ENCODE results near the gene MSL3. TPM values are rescaled to one million over a fixed set of nuclear protein-coding genes. Genes with fewer than 3 reads are reported as not detected.

MSL3 gene
- polyA plus RNA-seq, 1 donor from 2014 or later, result 37.2 TPM

DNA sequence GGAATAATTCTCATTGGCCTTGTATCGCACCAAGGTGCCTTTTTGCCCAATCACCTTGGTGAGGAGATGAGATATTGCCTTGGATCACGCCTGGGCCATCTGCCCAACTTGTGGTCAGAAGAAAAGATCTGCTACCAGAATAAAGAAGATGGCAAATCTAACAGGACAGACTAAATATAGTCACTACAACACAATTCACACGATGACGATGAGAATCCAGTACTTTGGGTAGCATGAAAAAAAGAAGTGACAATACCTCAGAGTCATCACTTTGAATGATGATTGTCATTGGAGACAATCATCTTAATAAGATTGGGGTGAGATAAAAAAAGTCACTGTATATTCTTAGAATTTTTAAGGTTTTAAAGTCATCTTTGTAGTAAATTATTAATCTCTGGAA, 7.3 kb upstream of the MSL3 start:
- no peaks in the 10 kb centered on the region for H3K27me3 ChIP-seq (ENCODE audit: insufficient read depth, low read depth, low read length)
- no peak overlapping the region for H3K27ac ChIP-seq (ENCODE audit: low read length)
- H4K20me1 ChIP-seq (ENCODE audit: insufficient read depth), result no peaks in the 10 kb centered on the region
- no peak overlapping the region for H3K9ac ChIP-seq (ENCODE audit: low read length)
- H3F3A ChIP-seq (ENCODE audit: insufficient read depth, low read length, poor library complexity, severe bottlenecking), result no peaks in the 10 kb centered on the region
- TF ChIP-seq, protein P1, sequence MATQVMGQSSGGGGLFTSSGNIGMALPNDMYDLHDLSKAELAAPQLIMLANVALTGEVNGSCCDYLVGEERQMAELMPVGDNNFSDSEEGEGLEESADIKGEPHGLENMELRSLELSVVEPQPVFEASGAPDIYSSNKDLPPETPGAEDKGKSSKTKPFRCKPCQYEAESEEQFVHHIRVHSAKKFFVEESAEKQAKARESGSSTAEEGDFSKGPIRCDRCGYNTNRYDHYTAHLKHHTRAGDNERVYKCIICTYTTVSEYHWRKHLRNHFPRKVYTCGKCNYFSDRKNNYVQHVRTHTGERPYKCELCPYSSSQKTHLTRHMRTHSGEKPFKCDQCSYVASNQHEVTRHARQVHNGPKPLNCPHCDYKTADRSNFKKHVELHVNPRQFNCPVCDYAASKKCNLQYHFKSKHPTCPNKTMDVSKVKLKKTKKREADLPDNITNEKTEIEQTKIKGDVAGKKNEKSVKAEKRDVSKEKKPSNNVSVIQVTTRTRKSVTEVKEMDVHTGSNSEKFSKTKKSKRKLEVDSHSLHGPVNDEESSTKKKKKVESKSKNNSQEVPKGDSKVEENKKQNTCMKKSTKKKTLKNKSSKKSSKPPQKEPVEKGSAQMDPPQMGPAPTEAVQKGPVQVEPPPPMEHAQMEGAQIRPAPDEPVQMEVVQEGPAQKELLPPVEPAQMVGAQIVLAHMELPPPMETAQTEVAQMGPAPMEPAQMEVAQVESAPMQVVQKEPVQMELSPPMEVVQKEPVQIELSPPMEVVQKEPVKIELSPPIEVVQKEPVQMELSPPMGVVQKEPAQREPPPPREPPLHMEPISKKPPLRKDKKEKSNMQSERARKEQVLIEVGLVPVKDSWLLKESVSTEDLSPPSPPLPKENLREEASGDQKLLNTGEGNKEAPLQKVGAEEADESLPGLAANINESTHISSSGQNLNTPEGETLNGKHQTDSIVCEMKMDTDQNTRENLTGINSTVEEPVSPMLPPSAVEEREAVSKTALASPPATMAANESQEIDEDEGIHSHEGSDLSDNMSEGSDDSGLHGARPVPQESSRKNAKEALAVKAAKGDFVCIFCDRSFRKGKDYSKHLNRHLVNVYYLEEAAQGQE (IDR thresholded peaks at IDR 0.05; ENCODE audit: borderline replicate concordance), result no peak
- TF ChIP-seq MXI1 (conservative IDR thresholded peaks at IDR 0.05; ENCODE audit: poor library complexity, severe bottlenecking) (no peak), EZH2 (IDR thresholded peaks at IDR 0.05; ENCODE audit: borderline replicate concordance, insufficient read depth, low read length, poor library complexity, severe bottlenecking) (no peak), EP300 (conservative IDR thresholded peaks at IDR 0.05; ENCODE audit: poor library complexity, severe bottlenecking) (no peak), POLR2AphosphoS5 (IDR thresholded peaks at IDR 0.05) (no peak)
- TF ChIP-seq, protein P2, sequence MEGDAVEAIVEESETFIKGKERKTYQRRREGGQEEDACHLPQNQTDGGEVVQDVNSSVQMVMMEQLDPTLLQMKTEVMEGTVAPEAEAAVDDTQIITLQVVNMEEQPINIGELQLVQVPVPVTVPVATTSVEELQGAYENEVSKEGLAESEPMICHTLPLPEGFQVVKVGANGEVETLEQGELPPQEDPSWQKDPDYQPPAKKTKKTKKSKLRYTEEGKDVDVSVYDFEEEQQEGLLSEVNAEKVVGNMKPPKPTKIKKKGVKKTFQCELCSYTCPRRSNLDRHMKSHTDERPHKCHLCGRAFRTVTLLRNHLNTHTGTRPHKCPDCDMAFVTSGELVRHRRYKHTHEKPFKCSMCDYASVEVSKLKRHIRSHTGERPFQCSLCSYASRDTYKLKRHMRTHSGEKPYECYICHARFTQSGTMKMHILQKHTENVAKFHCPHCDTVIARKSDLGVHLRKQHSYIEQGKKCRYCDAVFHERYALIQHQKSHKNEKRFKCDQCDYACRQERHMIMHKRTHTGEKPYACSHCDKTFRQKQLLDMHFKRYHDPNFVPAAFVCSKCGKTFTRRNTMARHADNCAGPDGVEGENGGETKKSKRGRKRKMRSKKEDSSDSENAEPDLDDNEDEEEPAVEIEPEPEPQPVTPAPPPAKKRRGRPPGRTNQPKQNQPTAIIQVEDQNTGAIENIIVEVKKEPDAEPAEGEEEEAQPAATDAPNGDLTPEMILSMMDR (IDR thresholded peaks at IDR 0.05; ENCODE audit: poor library complexity, severe bottlenecking), result no peak
- no peak overlapping the region for H3K4me2 ChIP-seq (ENCODE audit: low read length)
- no peak overlapping the region for H3K4me3 ChIP-seq (ENCODE audit: low read length)
- no peaks in the 10 kb centered on the region for H3K79me2 ChIP-seq (replicated peaks; ENCODE audit: insufficient read depth, low read length)
- H3K36me3 ChIP-seq (ENCODE audit: insufficient read depth, low read length), result no peaks in the 10 kb centered on the region
- H2AFZ ChIP-seq (ENCODE audit: low read depth, low read length), result no peak overlapping the region
- H3K9me3 ChIP-seq (ENCODE audit: low read length), result no peaks in the 10 kb centered on the region
- no peaks in the 10 kb centered on the region for H3K9me2 ChIP-seq (ENCODE audit: insufficient read depth, low read length)

DNA sequence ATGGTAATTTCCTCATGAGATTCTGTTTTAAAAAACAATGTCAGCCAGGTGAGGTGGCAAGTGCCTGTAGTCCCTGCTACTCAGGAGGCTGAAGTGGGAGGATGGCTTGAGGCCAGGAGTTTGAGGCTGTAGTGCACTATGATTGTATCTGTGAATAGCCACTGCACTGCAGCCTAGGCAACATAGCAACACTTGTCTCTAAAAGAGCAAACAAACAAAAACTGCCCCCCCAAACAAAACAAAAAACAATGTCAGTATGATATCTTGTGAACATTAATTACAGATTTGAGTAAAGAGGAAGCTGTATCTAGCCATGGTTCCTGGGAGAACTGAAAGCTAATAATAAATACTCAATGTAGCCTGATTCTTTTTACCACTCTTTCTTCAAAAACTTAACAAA, 6.8 kb upstream of the MSL3 start:
- TF ChIP-seq RAD21 (conservative IDR thresholded peaks at IDR 0.05) (no peak), EZH2 (IDR thresholded peaks at IDR 0.05; ENCODE audit: borderline replicate concordance, insufficient read depth, low read length, poor library complexity, severe bottlenecking) (no peak), POLR2AphosphoS5 (IDR thresholded peaks at IDR 0.05) (no peak), SMC3 (conservative IDR thresholded peaks at IDR 0.05; ENCODE audit: poor library complexity) (no peak), EP300 (conservative IDR thresholded peaks at IDR 0.05; ENCODE audit: poor library complexity, severe bottlenecking) (no peak), MXI1 (conservative IDR thresholded peaks at IDR 0.05; ENCODE audit: poor library complexity, severe bottlenecking) (no peak), TAF1 (IDR thresholded peaks at IDR 0.05; ENCODE audit: low read depth) (no peak)
- TF ChIP-seq, protein P2 (IDR thresholded peaks at IDR 0.05; ENCODE audit: poor library complexity, severe bottlenecking), result no peak
- TF ChIP-seq, protein P1 (IDR thresholded peaks at IDR 0.05; ENCODE audit: borderline replicate concordance), result no peak

More for the DNA sequence above, 6.8 kb upstream of the MSL3 start:
- no peak overlapping the region for H3K4me2 ChIP-seq (ENCODE audit: low read length)
- H3K27me3 ChIP-seq (ENCODE audit: insufficient read depth, low read depth, low read length), result no peaks in the 10 kb centered on the region
- no peaks in the 10 kb centered on the region for H3F3A ChIP-seq (ENCODE audit: insufficient read depth, low read length, poor library complexity, severe bottlenecking)
- H3K4me3 ChIP-seq (ENCODE audit: low read length), result no peak overlapping the region
- H3K9ac ChIP-seq (ENCODE audit: low read length), result no peak overlapping the region
- H2AFZ ChIP-seq (ENCODE audit: low read depth, low read length), result no peak overlapping the region
- H4K20me1 ChIP-seq (ENCODE audit: insufficient read depth), result no peaks in the 10 kb centered on the region
- H3K9me3 ChIP-seq (ENCODE audit: low read length), result no peaks in the 10 kb centered on the region
- H3K9me2 ChIP-seq (ENCODE audit: insufficient read depth, low read length), result no peaks in the 10 kb centered on the region
- H3K36me3 ChIP-seq (ENCODE audit: insufficient read depth, low read length), result no peaks in the 10 kb centered on the region
- H3K27ac ChIP-seq (ENCODE audit: low read length), result no peak overlapping the region
- H3K79me2 ChIP-seq (replicated peaks; ENCODE audit: insufficient read depth, low read length), result no peaks in the 10 kb centered on the region

Measured in neural cell (in vitro differentiated cells).